ENCODE measurements around the gene CNTF. TPM values are rescaled to one million over a fixed set of nuclear protein-coding genes. Genes with fewer than 3 reads are reported as not detected.

The CNTF gene
- total and polyA plus RNA-seq, 4 donors = 0.28 to 2.0 (median 1.0) TPM

DNA sequence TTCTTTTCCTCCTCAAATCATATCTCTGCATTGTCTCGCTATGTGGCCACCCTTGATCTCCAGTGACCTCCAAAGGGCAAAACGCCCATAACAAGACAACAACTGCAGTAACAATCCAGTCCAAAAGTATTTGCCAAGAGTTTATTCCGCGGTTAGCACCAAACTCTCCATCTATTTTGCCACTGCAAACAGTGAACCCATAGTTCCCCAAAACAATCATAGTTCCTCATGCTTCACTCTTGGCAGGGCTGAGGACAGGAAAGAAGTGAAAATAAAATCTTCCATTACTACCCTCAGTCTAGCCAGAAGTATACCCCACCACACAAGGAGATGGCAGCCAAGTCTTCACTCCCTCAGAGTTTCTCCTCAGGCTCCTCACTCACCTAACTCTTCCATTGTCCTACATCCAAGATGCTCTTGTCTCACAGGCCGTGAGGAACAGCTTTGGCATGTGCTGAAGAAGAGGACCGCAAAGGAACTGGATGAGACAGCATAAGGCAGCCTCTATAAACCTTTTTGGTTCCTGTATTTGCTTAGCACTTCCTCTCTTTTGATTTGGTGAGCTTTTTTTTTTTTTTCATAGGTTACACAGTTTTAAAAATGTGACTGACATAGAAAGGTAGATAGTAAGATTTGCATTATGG is 47.0 kb upstream of the CNTF start, which contains the start of gene LPXN:
Gene LPXN (minus strand): TSS at position 480 of the 644 bp plus-strand sequence. CDS start 84 bp downstream, at position 396.
- no peak within 1 kb of the TSS for H3K4me3 ChIP-seq
- H3K27ac ChIP-seq (ENCODE audit: low read depth in 1 of 2, low read length in 1 of 2) = peak within 1 kb of the TSS; percentile 83 to 97
- no peaks in the 10 kb centered on the region for H3K36me3 ChIP-seq (ENCODE audit: control insufficient read depth in 4 of 4, insufficient read depth in 4 of 4, low read length in 4 of 4)
- H3K27me3 ChIP-seq (ENCODE audit: control insufficient read depth in 3 of 3, insufficient read depth in 3 of 3, low read length in 2 of 3) = no peaks in the 10 kb centered on the region
- DNase-seq (no peak), ATAC-seq (ENCODE audit: insufficient read depth, low FRiP score) (no peak)
- peak within 1 kb of the TSS in 1 of 2 donors; percentile 97 for H3K9ac ChIP-seq (ENCODE audit: insufficient read depth in 1 of 2, low read length in 2 of 2)
- TF ChIP-seq, protein P1, sequence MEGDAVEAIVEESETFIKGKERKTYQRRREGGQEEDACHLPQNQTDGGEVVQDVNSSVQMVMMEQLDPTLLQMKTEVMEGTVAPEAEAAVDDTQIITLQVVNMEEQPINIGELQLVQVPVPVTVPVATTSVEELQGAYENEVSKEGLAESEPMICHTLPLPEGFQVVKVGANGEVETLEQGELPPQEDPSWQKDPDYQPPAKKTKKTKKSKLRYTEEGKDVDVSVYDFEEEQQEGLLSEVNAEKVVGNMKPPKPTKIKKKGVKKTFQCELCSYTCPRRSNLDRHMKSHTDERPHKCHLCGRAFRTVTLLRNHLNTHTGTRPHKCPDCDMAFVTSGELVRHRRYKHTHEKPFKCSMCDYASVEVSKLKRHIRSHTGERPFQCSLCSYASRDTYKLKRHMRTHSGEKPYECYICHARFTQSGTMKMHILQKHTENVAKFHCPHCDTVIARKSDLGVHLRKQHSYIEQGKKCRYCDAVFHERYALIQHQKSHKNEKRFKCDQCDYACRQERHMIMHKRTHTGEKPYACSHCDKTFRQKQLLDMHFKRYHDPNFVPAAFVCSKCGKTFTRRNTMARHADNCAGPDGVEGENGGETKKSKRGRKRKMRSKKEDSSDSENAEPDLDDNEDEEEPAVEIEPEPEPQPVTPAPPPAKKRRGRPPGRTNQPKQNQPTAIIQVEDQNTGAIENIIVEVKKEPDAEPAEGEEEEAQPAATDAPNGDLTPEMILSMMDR (IDR thresholded peaks at IDR 0.05; ENCODE audit: control extremely low read depth, extremely low read depth) = no peak
- 27 to 54% methylated on average over 6 of the region's 6 CpGs for WGBS, 2 donors
- H3K4me1 ChIP-seq (ENCODE audit: control insufficient read depth in 5 of 5, insufficient read depth in 5 of 5, low read length in 5 of 5) = peaks cover 5 to 15% (median 7%) of the 10 kb centered on the region in 5 donors
- no peaks in the 10 kb centered on the region for H3K9me3 ChIP-seq (ENCODE audit: control insufficient read depth in 4 of 4, insufficient read depth in 3 of 4, low read length in 3 of 4)

DNA sequence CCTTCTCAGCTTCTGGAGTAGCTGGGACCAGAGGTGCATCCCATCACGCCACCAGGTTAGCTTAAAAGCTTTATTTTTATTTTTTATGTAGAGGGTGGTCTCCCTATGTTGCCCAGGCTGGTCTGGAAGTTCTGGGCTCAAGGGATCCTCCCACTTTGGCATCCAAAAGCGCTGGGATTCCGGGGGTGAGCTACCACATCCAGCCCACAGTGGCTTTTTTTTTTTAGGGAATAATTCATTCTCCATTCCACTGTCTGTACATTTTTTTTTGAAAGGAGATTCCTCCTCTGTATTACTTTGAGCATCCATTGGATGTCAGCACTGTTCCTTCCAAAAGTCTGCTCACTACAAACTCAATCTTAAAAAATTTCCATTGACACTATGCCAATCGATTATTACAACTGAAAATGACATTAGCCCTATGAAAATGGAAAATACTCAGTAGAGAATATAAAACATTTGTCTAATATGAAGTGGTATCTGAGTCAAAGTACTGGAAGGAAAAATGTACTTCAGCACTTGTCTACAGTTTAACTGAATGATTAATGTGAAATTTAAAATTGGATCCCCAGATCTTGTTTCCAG is 45.5 kb upstream of the CNTF start:
- Histone ChIP-seq H3K9me3 (ENCODE audit: control insufficient read depth in 4 of 4, insufficient read depth in 3 of 4, low read length in 3 of 4) (no peaks in the 10 kb centered on the region), H3K4me3 (no peak overlapping the region), H3K27ac (ENCODE audit: low read depth in 1 of 2, low read length in 1 of 2) (peak overlapping the region; percentile 83 to 97), H3K9ac (ENCODE audit: insufficient read depth in 1 of 2, low read length in 2 of 2) (peak overlapping the region in 1 of 2 donors; percentile 97), H3K4me1 (ENCODE audit: control insufficient read depth in 5 of 5, insufficient read depth in 5 of 5, low read length in 5 of 5) (peaks cover 7 to 25% (median 10%) of the 10 kb centered on the region in 5 donors), H3K27me3 (ENCODE audit: control insufficient read depth in 3 of 3, insufficient read depth in 3 of 3, low read length in 2 of 3) (no peaks in the 10 kb centered on the region), H3K36me3 (ENCODE audit: control insufficient read depth in 4 of 4, insufficient read depth in 4 of 4, low read length in 4 of 4) (no peaks in the 10 kb centered on the region)
- WGBS, 2 donors = 29 to 36% methylated on average over 4 of the region's 4 CpGs
- TF ChIP-seq, protein P1 (IDR thresholded peaks at IDR 0.05; ENCODE audit: control extremely low read depth, extremely low read depth) = no peak
- DNase-seq (peak in 2 of 3 donors; percentile 59 to 61), ATAC-seq (ENCODE audit: insufficient read depth, low FRiP score) (no peak)

DNA sequence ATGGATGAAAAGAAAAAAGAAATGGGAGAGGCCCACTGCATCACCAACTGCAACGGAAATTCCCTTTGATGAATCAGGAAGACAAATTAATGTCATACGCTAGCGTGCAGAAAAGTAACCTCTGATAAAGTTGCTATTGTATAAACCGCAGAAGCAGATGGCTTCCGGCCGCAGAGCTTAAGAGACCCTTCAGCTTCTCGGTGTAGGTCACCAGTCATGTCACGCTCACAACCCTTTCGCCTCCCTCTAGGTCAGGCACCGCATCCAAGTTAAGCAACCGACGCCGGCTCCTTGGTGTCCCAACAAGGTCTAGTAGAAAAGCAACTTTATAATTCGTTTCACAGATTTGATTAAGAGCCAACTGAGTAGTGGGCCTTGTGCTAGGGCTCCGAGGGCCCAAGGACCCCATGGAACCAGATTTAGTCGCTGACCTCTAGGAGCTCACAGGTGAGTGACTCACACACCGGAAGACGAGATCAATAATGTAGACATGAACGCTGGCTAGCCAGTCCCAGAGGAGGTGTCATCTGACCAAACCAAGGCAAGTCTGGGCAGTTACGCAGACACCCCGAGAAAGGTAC is 44.8 kb upstream of the CNTF start:
- Histone ChIP-seq H3K27me3 (ENCODE audit: control insufficient read depth in 3 of 3, insufficient read depth in 3 of 3, low read length in 2 of 3) (no peaks in the 10 kb centered on the region), H3K9ac (ENCODE audit: insufficient read depth in 1 of 2, low read length in 2 of 2) (peak overlapping the region; percentile 81 to 97), H3K4me1 (ENCODE audit: control insufficient read depth in 5 of 5, insufficient read depth in 5 of 5, low read length in 5 of 5) (peaks cover 7 to 26% (median 10%) of the 10 kb centered on the region in 5 donors), H3K9me3 (ENCODE audit: control insufficient read depth in 4 of 4, insufficient read depth in 3 of 4, low read length in 3 of 4) (no peaks in the 10 kb centered on the region), H3K36me3 (ENCODE audit: control insufficient read depth in 4 of 4, insufficient read depth in 4 of 4, low read length in 4 of 4) (no peaks in the 10 kb centered on the region), H3K27ac (ENCODE audit: low read depth in 1 of 2, low read length in 1 of 2) (peak overlapping the region; percentile 97 to 100), H3K4me3 (peak overlapping the region; percentile 52)
- no peak for ATAC-seq (ENCODE audit: insufficient read depth, low FRiP score)
- TF ChIP-seq, protein P1 (IDR thresholded peaks at IDR 0.05; ENCODE audit: control extremely low read depth, extremely low read depth) = no peak
- WGBS, 2 donors = 0% methylated on average over 21 of the region's 21 CpGs
- peak in 2 of 3 donors; percentile 56 to 66 for DNase-seq

Measured in lung (tissue), 12 donors.